ENCODE measurements around the gene KXD1.

GRCh38 chr19:18517606-18518005 lies 40.1 kb upstream of the KXD1 start:
- no peak for TF ChIP-seq POLR2A (IDR thresholded peaks at IDR 0.05)
- no peak for TF ChIP-seq CTCF (IDR thresholded peaks at IDR 0.05)
- TF ChIP-seq POLR2AphosphoS5 (IDR thresholded peaks at IDR 0.05; ENCODE audit: insufficient read depth in 1 of 2, low read depth in 1 of 2): no peak

Measured in vagina (tissue), 2 donors.